GM12865 (cell line): Measurements from ENCODE around the gene NBAS.

Source experiments
- DNase-seq: peaks from one replicate; pipeline ENCODE4 v3.0.0; 2010; ENCODE audit warnings: low read depth
- H3K4me3 ChIP-seq: 2 replicates; pipeline ENCODE4 v1.5.1; 2011; ENCODE audit warnings: mild to moderate bottlenecking, low read depth, low read length, control low read depth
- CTCF ChIP-seq: IDR thresholded peaks from 2 replicates; pipeline ENCODE4 v1.5.1; 2011; ENCODE audit warnings: low read length, control low read depth, low read depth, inconsistent platforms; ENCODE audit not compliant: insufficient read depth; ENCODE audit errors: missing control alignments

The NBAS gene

GRCh38 chr2:15195813-15196212 is 365.3 kb downstream of the NBAS start:
- H3K4me3 ChIP-seq = no peak overlapping the region
- no peak for DNase-seq
- no peak for TF ChIP-seq CTCF

GRCh38 chr2:15191789-15192188 is 369.3 kb downstream of the NBAS start:
- H3K4me3 ChIP-seq = no peak overlapping the region
- TF ChIP-seq CTCF = no peak

GRCh38 chr2:15189216-15189615 is 371.9 kb downstream of the NBAS start:
- no peak for DNase-seq
- H3K4me3 ChIP-seq = no peak overlapping the region
- TF ChIP-seq CTCF = no peak

More at GRCh38 chr2:15191789-15192188, 369.3 kb downstream of the NBAS start:
- DNase-seq = no peak

GRCh38 chr2:15187702-15188101 is 373.4 kb downstream of the NBAS start:
- DNase-seq = no peak
- no peak overlapping the region for H3K4me3 ChIP-seq
- no peak for TF ChIP-seq CTCF

- DNase-seq = no peak
- TF ChIP-seq CTCF = no peak
- H3K4me3 ChIP-seq = no peak overlapping the region
Measured at GRCh38 chr2:15186118-15186517, 375.0 kb downstream of the NBAS start.

GRCh38 chr2:15184491-15184890 is 376.6 kb downstream of the NBAS start:
- no peak for DNase-seq
- H3K4me3 ChIP-seq = no peak overlapping the region
- TF ChIP-seq CTCF = no peak

GRCh38 chr2:15182275-15182674 is 378.9 kb downstream of the NBAS start:
- H3K4me3 ChIP-seq = no peak overlapping the region
- no peak for TF ChIP-seq CTCF
- no peak for DNase-seq
